Measurements from ENCODE around the gene PPME1.

- TF ChIP-seq, protein P1, sequence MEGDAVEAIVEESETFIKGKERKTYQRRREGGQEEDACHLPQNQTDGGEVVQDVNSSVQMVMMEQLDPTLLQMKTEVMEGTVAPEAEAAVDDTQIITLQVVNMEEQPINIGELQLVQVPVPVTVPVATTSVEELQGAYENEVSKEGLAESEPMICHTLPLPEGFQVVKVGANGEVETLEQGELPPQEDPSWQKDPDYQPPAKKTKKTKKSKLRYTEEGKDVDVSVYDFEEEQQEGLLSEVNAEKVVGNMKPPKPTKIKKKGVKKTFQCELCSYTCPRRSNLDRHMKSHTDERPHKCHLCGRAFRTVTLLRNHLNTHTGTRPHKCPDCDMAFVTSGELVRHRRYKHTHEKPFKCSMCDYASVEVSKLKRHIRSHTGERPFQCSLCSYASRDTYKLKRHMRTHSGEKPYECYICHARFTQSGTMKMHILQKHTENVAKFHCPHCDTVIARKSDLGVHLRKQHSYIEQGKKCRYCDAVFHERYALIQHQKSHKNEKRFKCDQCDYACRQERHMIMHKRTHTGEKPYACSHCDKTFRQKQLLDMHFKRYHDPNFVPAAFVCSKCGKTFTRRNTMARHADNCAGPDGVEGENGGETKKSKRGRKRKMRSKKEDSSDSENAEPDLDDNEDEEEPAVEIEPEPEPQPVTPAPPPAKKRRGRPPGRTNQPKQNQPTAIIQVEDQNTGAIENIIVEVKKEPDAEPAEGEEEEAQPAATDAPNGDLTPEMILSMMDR (conservative IDR thresholded peaks at IDR 0.05; ENCODE audit: low read depth, low read length), result no peak
- no peak for TF ChIP-seq EZH2 (IDR thresholded peaks at IDR 0.05; ENCODE audit: borderline replicate concordance, low read depth, low read length, poor library complexity, severe bottlenecking)
Observed at GRCh38 chr11:74205181-74205580, 34.1 kb downstream of the PPME1 start.

Measured in A673 (cell line).